Gastrocnemius medialis (tissue), 4 donors: Measurements from ENCODE around the gene LRRC8D.

Experiments
- POLR2A ChIP-seq, 2 donors: fragments of 450-650 bp; IDR thresholded peaks; one replicate each; pipeline ENCODE4 v1.6.1; 2017; ENCODE audit warnings: antibody characterized with exemption in 2 of 2, mild to moderate bottlenecking in 2 of 2, moderate library complexity in 2 of 2
- TF ChIP-seq, protein P1 (sequence below), 5 experiments: fragments of 450-650 bp in 3 of 5; fragments of 200-600 bp in 2 of 5; sonication (generic) in 2 of 5; IDR thresholded peaks in 4 of 5; conservative IDR thresholded peaks in 1 of 5; 1 replicate in 4 of 5; 2 replicates in 1 of 5; pipeline ENCODE4 v1.5.1; 2016 to 2019; ENCODE audit warnings: antibody characterized with exemption in 5 of 5, mild to moderate bottlenecking in 3 of 5, moderate library complexity in 3 of 5

DNA sequence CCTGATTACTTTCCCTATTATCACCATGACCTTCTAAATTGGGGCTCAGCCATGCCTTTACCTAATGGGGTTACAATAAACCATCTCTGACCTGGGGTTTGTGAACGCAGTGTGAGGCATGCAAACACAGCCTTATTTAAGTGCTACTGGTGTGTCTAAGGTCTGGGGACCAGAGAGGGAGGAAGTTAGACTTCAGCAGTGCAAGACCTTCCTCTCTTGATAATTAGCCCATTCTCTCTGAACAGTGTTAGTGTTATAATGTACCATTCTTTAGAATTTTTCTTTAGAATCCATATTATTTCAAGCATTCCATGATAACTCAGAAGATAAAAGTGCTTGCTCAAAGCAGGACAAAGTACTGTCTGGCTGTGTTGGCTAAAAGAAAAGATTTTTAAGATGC lies 10.5 kb upstream of the LRRC8D start:
- TF ChIP-seq, protein P1, sequence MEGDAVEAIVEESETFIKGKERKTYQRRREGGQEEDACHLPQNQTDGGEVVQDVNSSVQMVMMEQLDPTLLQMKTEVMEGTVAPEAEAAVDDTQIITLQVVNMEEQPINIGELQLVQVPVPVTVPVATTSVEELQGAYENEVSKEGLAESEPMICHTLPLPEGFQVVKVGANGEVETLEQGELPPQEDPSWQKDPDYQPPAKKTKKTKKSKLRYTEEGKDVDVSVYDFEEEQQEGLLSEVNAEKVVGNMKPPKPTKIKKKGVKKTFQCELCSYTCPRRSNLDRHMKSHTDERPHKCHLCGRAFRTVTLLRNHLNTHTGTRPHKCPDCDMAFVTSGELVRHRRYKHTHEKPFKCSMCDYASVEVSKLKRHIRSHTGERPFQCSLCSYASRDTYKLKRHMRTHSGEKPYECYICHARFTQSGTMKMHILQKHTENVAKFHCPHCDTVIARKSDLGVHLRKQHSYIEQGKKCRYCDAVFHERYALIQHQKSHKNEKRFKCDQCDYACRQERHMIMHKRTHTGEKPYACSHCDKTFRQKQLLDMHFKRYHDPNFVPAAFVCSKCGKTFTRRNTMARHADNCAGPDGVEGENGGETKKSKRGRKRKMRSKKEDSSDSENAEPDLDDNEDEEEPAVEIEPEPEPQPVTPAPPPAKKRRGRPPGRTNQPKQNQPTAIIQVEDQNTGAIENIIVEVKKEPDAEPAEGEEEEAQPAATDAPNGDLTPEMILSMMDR (IDR thresholded peaks at IDR 0.05 in 4 of 5, conservative IDR thresholded peaks at IDR 0.05 in 1 of 5) = no peak
- no peak for TF ChIP-seq POLR2A (IDR thresholded peaks at IDR 0.05)
